Measurements from ENCODE around the gene MARCHF9. TPM values are rescaled to one million over a fixed set of nuclear protein-coding genes. Genes with fewer than 3 reads are reported as not detected.
"Not testable (repeated sequence)": the region's sequence is repeated elsewhere in the genome, so short reads cannot be mapped to it uniquely, and the experiment has no call there.

MARCHF9 gene
- total RNA-seq, 4 donors from 2014 or later = 2.4 to 8.7 (median 5.1) TPM

DNA sequence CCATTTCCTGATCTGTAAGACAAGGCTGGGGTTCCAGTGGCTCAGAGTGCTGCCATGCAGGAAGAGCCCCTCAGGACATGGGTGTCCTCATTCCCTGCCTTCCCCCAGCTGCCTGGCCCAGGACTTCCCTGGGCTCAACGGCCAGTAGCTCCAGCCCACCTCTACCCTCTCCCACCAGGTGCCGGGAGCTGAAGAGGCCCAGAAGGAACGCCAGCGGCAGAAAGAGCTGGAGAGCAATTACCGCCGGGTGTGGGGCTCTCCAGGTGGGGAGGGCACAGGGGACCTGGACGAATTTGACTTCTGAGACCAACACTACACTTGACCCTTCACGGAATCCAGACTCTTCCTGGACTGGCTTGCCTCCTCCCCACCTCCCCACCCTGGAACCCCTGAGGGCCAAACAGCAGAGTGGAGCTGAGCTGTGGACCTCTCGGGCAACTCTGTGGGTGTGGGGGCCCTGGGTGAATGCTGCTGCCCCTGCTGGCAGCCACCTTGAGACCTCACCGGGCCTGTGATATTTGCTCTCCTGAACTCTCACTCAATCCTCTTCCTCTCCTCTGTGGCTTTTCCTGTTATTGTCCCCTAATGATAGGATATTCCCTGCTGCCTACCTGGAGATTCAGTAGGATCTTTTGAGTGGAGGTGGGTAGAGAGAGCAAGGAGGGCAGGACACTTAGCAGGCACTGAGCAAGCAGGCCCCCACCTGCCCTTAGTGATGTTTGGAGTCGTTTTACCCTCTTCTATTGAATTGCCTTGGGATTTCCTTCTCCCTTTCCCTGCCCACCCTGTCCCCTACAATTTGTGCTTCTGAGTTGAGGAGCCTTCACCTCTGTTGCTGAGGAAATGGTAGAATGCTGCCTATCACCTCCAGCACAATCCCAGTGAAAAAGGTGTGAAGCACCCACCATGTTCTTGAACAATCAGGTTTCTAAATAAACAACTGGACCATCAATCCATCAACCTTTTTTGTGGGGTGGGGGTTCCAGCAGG is 34.0 kb upstream of the MARCHF9 start:
- DNase-seq (ENCODE audit: low spot score) = no peak
- TF ChIP-seq, protein P1, sequence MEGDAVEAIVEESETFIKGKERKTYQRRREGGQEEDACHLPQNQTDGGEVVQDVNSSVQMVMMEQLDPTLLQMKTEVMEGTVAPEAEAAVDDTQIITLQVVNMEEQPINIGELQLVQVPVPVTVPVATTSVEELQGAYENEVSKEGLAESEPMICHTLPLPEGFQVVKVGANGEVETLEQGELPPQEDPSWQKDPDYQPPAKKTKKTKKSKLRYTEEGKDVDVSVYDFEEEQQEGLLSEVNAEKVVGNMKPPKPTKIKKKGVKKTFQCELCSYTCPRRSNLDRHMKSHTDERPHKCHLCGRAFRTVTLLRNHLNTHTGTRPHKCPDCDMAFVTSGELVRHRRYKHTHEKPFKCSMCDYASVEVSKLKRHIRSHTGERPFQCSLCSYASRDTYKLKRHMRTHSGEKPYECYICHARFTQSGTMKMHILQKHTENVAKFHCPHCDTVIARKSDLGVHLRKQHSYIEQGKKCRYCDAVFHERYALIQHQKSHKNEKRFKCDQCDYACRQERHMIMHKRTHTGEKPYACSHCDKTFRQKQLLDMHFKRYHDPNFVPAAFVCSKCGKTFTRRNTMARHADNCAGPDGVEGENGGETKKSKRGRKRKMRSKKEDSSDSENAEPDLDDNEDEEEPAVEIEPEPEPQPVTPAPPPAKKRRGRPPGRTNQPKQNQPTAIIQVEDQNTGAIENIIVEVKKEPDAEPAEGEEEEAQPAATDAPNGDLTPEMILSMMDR (IDR thresholded peaks at IDR 0.05) = no peak
- no peak for ATAC-seq (ENCODE audit: low FRiP score)

DNA sequence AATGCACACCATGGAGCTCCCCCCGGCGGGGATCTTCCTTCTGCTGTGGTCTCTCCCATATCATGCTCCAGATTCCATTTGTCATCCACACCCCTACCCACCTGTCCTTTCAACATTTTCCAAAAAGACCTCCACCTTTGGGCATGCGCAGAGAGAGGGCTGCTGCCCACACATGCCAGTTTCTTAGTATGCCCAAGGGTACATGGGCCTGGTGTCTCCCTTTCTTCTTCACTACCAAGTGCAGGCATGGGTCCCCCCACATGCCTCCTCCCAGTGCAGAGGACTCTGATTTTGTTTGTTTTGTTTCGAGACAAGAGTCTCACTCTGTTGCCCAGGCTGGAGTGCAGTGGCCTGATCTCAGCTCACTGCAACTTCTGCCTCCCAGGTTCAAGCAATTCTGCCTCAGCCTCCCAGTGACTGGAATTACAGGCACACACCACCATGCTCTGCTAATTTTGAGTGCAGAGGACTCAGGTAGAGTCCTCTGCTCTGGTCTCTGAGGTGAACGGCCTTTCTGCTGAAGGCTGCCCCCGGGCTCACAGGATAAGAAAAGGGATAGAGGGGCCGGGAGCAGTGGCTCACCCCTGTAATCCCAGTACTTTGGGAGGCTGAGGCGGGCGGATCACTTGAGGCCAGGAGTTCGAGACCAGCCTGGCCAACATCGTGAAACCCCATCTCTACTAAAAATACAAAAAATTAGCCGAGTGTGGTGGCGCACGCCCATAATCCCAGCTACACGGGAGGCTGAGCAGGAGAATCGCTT is 32.9 kb upstream of the MARCHF9 start:
- ATAC-seq (ENCODE audit: low FRiP score); DNase-seq (ENCODE audit: low spot score): not testable (repeated sequence)

GRCh38 chr12:57722716-57723629 is 31.9 kb upstream of the MARCHF9 start:
- TF ChIP-seq, protein P1 (IDR thresholded peaks at IDR 0.05) = no peak
- no peak for ATAC-seq (ENCODE audit: low FRiP score)
- DNase-seq (ENCODE audit: low spot score) = no peak

DNA sequence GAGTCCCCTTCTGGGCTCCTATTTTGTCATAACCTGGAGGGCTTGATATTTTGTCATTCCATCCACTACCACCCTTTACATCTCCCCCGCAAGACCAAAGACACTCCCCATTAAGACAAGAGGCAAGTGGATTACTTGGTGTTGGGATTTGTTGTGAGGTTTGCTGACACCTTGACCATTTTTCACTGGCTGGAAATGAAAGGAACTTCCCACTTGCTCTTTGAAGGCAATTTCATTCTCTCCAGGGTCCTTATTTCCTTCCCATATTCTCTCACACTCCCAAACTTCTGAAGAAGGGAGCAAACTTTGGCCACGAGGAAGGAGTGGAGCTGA is 31.3 kb upstream of the MARCHF9 start:
- DNase-seq (ENCODE audit: low spot score) (no peak), ATAC-seq (ENCODE audit: low FRiP score) (no peak)
- TF ChIP-seq, protein P1 (IDR thresholded peaks at IDR 0.05) = no peak

DNA sequence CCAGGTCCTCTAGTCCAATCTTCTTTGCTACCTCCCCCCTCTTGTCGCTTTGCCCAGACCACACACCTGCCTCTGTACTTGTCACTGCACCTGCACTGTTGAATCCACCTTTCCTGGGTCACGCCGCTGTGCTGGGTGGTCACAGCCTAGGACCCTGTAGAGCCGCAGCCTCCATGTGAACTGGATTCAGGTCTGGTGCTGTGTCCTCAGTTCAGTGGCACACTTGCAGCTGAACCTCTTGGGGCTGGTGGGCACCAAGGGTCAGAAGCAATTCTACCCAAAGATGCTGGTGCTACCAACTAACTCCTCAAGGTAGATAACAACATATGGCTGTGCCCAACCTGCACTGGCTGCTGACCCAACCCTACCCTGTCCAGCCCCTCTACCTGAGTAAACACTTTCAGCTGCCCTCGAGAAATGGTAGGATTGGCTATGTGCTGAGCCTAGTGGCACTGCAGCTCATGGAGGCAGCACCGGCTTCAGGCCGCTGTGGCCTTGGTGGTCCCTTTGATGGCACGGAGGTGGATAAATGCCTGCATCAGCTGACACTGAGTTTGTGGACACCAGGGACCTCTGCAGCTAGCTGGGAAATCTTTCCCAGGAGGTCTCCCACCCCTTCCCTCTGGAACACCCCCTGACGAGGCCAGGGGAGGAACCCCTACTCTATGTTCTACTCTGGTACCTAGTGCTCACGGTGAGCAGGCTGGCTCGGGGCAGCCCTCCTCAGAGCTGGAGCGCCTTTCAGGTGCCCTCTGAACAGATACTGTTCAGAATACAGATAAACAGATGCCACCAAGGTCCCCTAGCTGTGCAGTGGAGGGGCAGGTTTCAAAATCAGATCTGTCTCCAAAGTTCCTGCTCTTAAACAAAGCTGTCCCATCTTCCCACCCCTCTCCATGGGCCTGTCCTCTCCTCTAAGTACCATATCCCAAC is 30.6 kb upstream of the MARCHF9 start:
- ATAC-seq (ENCODE audit: low FRiP score) (no peak), DNase-seq (ENCODE audit: low spot score) (no peak)
- TF ChIP-seq, protein P1 (IDR thresholded peaks at IDR 0.05) = no peak

DNA sequence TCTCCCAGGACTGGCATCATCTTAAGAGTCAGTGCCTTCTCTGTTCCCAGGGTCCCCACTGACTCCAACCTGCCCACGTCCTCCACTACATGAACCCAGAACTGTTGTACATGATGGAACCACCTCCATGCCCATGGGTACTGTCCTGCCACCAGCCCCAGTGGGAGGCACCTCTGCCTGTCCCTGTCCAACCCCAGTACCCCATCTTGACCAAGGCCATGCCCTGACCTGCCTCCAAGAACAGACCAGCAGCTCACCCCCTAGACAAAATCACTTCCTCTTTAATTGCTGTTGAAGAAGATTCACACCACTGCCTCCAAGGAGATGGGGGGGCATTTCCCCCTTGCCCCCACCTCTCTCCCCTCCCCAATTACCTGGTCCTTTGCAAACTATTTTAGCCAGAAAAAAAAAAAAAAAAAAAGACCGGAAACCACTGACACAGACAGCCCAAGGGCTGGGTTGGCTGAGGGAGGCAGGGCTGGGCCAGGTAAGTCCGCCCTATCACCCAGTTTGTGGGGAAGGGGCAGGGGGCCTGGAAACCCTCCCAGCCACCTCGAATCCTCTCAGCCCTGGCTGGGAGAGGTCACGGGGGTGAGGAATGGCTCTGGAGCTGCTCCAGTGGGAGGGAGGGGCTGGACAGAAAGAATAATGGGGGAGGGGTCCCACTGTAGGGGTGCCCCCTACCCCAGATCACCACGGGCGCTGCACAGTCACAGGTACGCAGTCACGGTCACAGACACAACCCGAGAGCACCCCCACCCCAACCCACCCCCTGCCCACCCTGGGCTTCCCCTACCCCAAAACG is 29.8 kb upstream of the MARCHF9 start:
- no peak for ATAC-seq (ENCODE audit: low FRiP score)
- DNase-seq (ENCODE audit: low spot score) = no peak
- TF ChIP-seq, protein P1 (IDR thresholded peaks at IDR 0.05) = no peak
